GM21381 (cell line): ENCODE data around the gene EFS.

ENCODE experiments used
- ATAC-seq: cut with Tn5 transposase; IDR thresholded peaks from one replicate; pipeline ENCODE4 v1.9.1; 2021; ENCODE audit warnings: mild to moderate bottlenecking, moderate library complexity; ENCODE audit not compliant: unreplicated experiment

Gene EFS

DNA sequence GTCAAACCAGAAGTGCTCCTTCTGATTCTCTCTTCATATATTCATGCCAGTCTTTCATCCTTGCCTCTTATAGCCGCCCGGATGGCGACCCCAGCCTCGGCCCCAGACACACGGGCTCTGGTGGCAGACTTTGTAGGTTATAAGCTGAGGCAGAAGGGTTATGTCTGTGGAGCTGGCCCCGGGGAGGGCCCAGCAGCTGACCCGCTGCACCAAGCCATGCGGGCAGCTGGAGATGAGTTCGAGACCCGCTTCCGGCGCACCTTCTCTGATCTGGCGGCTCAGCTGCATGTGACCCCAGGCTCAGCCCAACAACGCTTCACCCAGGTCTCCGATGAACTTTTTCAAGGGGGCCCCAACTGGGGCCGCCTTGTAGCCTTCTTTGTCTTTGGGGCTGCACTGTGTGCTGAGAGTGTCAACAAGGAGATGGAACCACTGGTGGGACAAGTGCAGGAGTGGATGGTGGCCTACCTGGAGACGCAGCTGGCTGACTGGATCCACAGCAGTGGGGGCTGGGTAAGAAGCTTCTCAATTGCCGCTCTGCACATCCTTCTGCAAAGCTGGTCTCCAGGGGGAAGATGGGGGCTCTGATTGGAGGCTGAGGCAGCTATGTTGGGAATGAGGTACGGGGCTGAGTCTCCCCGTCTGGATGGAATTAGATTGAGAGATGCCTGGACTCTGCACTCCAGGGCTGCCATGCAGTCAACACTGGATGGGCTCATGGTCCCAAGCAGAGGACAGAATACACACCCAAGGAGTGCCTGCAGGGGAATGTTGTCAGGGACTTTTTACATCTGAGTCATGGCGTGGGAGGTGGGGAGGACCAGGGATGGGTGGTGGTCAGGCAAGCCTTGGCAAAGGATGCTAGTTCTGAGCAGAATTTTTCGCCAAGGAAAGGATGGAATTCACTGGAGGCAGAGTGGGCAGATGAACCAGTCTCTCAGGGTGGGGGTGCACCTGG lies 57.0 kb downstream of the EFS start:
- ATAC-seq = no peak

DNA sequence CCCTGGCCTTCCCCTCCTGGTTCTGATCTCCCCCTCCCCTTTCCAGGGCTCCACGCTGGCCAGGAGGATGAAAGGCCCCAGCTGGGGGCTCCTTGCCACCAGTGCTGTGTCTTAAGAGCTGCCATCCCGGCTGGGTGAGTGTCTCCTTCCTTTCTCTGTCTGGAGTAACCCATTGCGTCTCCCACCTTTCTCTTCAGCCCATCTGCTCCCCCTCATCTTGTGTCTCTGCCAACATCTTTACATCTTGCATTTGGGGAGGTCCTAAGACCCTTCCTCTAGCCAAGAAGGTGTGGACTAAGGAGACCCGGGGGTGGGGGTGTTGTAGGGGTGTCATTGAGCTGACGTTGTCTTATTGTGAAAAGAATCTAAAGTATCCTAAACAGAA lies 57.8 kb downstream of the EFS start:
- ATAC-seq = no peak

DNA sequence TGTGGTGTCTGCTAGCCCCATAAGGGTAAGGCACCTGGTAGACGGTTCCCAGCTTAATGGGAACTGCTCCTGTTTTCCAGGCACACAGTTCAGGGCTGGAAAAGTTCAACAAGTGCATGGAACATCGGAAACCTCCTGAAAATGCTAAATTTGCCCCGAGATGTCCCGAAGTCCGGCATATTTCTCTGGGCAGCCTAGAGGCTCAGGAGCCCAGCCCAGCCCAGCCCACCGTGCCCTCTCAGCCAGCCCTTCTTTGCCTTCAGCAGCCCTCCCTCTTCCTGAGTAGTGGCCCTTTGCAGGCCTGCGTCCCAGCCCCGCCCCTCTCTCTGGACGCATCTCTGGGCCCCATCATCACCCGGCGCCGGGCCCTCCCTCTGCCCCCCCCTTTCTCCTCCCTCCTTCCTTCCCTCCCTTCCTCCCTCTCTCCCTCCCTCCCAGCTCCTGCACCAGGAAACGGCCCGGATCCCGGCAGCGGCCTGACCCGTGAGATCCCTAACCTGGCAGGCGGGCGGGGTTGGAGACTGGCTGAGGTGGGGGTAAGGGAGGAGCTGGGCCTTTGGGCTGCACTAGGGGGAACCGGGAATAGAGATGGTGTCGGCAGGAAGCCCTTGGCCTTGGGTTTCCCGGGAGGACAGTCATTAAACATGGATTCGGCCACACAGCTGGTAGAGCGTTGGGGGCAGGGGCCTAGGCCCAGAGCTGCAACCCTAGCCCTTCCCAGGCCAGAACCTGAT lies 58.4 kb downstream of the EFS start, which contains the start of gene BCL2L2:
Gene BCL2L2 (plus strand): TSS at position 422 of the 734 bp plus-strand sequence. CDS start 935 bp downstream, outside the sequence.
- no peak for ATAC-seq
